CD4-positive, alpha-beta T cell (primary cell): ENCODE results near the gene ST6GAL2. TPM values are rescaled to one million over a fixed set of nuclear protein-coding genes. Genes with fewer than 3 reads are reported as not detected.

Experiments used
- ATAC-seq: fragments of 200-7000 bp; cut with Tn5 transposase; one replicate; pipeline ENCODE4 v1.10.0; 2022; ENCODE audit warnings: mild to moderate bottlenecking; ENCODE audit not compliant: poor library complexity
- CTCF ChIA-PET: fragments of 350-600 bp; sonication (Branson Sonifier 250); formaldehyde crosslinking; loops from one replicate; lab custom pipeline; 2021; ENCODE audit warnings: antibody characterized with exemption, inconsistent platforms; lab: Charles Lee
- POLR2A ChIA-PET: fragments of 350-600 bp; sonication (Branson Sonifier 250); formaldehyde crosslinking; loops from one replicate; lab custom pipeline; 2021; ENCODE audit warnings: antibody characterized with exemption, inconsistent platforms; lab: Charles Lee
- DNase-seq, 14 experiments: peaks; one replicate each; pipeline ENCODE4 v3.0.0-alpha.2; 2013 to 2020; ENCODE audit warnings: mixed read lengths in 2 of 14
- H3K27ac ChIP-seq, 2 donors: one replicate each; pipeline versions ENCODE4 v1.5.1 to v1.7.0; 2013; ENCODE audit warnings: low read length in 2 of 2, low read depth in 1 of 2, mild to moderate bottlenecking in 1 of 2
- H3K27me3 ChIP-seq, 2 experiments: 1 replicate in 1 of 2; 2 replicates in 1 of 2; pipeline versions ENCODE4 v1.6.1 to v1.7.0; 2013; ENCODE audit warnings: low read length in 2 of 2, control low read depth in 1 of 2, mild to moderate bottlenecking in 1 of 2, moderate library complexity in 1 of 2; ENCODE audit not compliant: insufficient read depth in 2 of 2, control insufficient read depth in 1 of 2
- H3K36me3 ChIP-seq: one replicate; pipeline ENCODE4 v1.6.1; 2013; ENCODE audit warnings: low read length, control low read depth; ENCODE audit not compliant: insufficient read depth
- H3K4me1 ChIP-seq: one replicate; pipeline ENCODE4 v1.6.1; 2013; ENCODE audit warnings: low read length, control low read depth; ENCODE audit not compliant: insufficient read depth
- H3K4me3 ChIP-seq: one replicate; pipeline ENCODE4 v1.5.1; 2013; ENCODE audit warnings: mild to moderate bottlenecking, low read length, moderate library complexity
- H3K9me3 ChIP-seq, 2 experiments: 1 replicate in 1 of 2; 2 replicates in 1 of 2; pipeline versions ENCODE4 v1.6.1 to v1.7.0; 2013; ENCODE audit warnings: low read length in 2 of 2, mild to moderate bottlenecking in 2 of 2, control low read depth in 1 of 2, moderate library complexity in 1 of 2; ENCODE audit not compliant: control insufficient read depth in 1 of 2, insufficient read depth in 1 of 2
- H3K27ac Mint-ChIP-seq: one replicate; pipeline ENCODE4 v1.8.0; 2020; ENCODE audit warnings: mixed read lengths
- H3K27me3 Mint-ChIP-seq: one replicate; pipeline ENCODE4 v1.8.0; 2021; ENCODE audit warnings: mixed read lengths
- H3K36me3 Mint-ChIP-seq: one replicate; pipeline ENCODE4 v1.8.0; 2021; ENCODE audit warnings: low read depth, mixed read lengths
- H3K4me1 Mint-ChIP-seq: one replicate; pipeline ENCODE4 v1.8.0; 2021; ENCODE audit warnings: low read depth, mixed read lengths
- H3K4me3 Mint-ChIP-seq: one replicate; pipeline ENCODE4 v1.8.0; 2020; ENCODE audit warnings: mild to moderate bottlenecking, mixed read lengths
- H3K9me3 Mint-ChIP-seq: one replicate; pipeline ENCODE4 v1.8.0; 2020; ENCODE audit warnings: mixed read lengths
- CTCF ChIP-seq: fragments of 200-600 bp; IDR thresholded peaks from one replicate; pipeline ENCODE4 v1.8.0; 2022; ENCODE audit warnings: antibody characterized with exemption, mild to moderate bottlenecking
- intact Hi-C, 2 experiments: fragments of 100-400 bp; cut with DNase I in 1 of 2; cut with micrococcal nuclease in 1 of 2; formaldehyde crosslinking; loops; one replicate each; pipeline versions ENCODE4 v1.15.1 to v1.9.0; 2023 to 2025; cut with DNase I, micrococcal nuclease
- total RNA-seq, 174 experiments: library from RNA in 2 of 174; stranded (reverse) in 2 of 174; gene quantifications; one replicate each; pipeline ENCODE4 v1.2.3 and lab custom pipeline; 2021 to 2026

ST6GAL2 gene
- total RNA-seq, 2 experiments from 2014 or later, result not detected

GRCh38 chr2:106840818-106841217, 45.1 kb downstream of the ST6GAL2 start:
- Histone ChIP-seq H3K4me3 (no peak overlapping the region), H3K27ac (no peak overlapping the region), H3K4me1 (no peaks in the 10 kb centered on the region), H3K27me3 (no peaks in the 10 kb centered on the region), H3K9me3 (peaks cover 0 to 7% of the 10 kb centered on the region in 2 experiments), H3K36me3 (no peaks in the 10 kb centered on the region)
- Mint-ChIP-seq H3K4me3 (no peak overlapping the region), H3K4me1 (peaks cover 5% of the 10 kb centered on the region), H3K27me3 (no peaks in the 10 kb centered on the region), H3K36me3 (no peaks in the 10 kb centered on the region), H3K9me3 (no peaks in the 10 kb centered on the region), H3K27ac (no peak overlapping the region)
- DNase-seq, result no peak
- intact Hi-C loops, result no loop called here
- POLR2A ChIA-PET, result no interaction called here
- ATAC-seq, result no peak
- CTCF ChIA-PET, result no interaction called here
- no peak for TF ChIP-seq CTCF

GRCh38 chr2:106839849-106840595, 45.9 kb downstream of the ST6GAL2 start:
- H3K27me3 Mint-ChIP-seq, result peaks cover under 1% of the 10 kb centered on the region
- Histone ChIP-seq H3K4me1 (no peaks in the 10 kb centered on the region), H3K27ac (no peak overlapping the region), H3K36me3 (no peaks in the 10 kb centered on the region), H3K4me3 (no peak overlapping the region), H3K27me3 (no peaks in the 10 kb centered on the region), H3K9me3 (peaks cover 0 to 7% of the 10 kb centered on the region in 2 experiments)
- no peak overlapping the region for H3K4me3 Mint-ChIP-seq
- H3K27ac Mint-ChIP-seq, result no peak overlapping the region
- H3K4me1 Mint-ChIP-seq, result peaks cover 5% of the 10 kb centered on the region
- DNase-seq (no peak), ATAC-seq (no peak)
- no peaks in the 10 kb centered on the region for H3K9me3 Mint-ChIP-seq
- TF ChIP-seq CTCF, result no peak
- ChIA-PET POLR2A (no interaction called here), CTCF (no interaction called here)
- H3K36me3 Mint-ChIP-seq, result no peaks in the 10 kb centered on the region
- intact Hi-C loops, result no loop called here

DNA sequence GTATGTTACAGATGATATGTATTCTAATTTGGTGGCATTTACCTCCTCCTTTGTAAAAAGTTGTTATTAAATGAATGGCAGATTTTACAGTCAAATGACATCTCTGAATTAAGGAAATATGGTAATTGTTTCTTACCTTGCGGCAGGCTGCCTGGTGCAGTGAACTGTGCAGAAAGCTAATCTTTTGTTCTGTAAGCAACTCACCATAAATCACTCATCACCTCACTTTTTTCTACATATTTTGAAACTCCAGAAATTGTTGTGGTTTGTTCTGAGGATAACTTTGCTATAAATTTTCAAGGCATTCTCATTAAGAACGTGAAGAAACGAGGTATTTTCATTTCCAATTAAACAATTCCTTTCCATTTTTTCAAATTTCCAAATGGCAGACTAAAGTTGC, 52.7 kb downstream of the ST6GAL2 start:
- Histone ChIP-seq H3K4me3 (no peak overlapping the region), H3K4me1 (no peaks in the 10 kb centered on the region), H3K27ac (no peak overlapping the region), H3K27me3 (no peaks in the 10 kb centered on the region), H3K36me3 (no peaks in the 10 kb centered on the region), H3K9me3 (no peaks in the 10 kb centered on the region)
- no peak for ATAC-seq
- no peaks in the 10 kb centered on the region for H3K9me3 Mint-ChIP-seq
- H3K36me3 Mint-ChIP-seq, result no peaks in the 10 kb centered on the region
- no peak for DNase-seq
- TF ChIP-seq CTCF, result no peak
- H3K4me1 Mint-ChIP-seq, result no peaks in the 10 kb centered on the region
- POLR2A ChIA-PET, result no interaction called here
- H3K27me3 Mint-ChIP-seq, result peaks cover 9% of the 10 kb centered on the region
- CTCF ChIA-PET, result no interaction called here
- intact Hi-C loops, result no loop called here
- H3K4me3 Mint-ChIP-seq, result no peak overlapping the region
- no peak overlapping the region for H3K27ac Mint-ChIP-seq
